GM23248 (cell line): ENCODE results near the gene CRY2.

Experiments used
- EZH2 ChIP-seq: fragments of 200-600 bp; sonication (generic); IDR thresholded peaks from 2 replicates; pipeline ENCODE4 v1.6.1; 2018; ENCODE audit warnings: antibody characterized with exemption, mild to moderate bottlenecking; ENCODE audit not compliant: insufficient read depth, poor library complexity, severe bottlenecking
- EZH2phosphoT487 ChIP-seq: fragments of 200-600 bp; sonication (generic); IDR thresholded peaks from 2 replicates; pipeline ENCODE4 v1.6.1; 2018; ENCODE audit warnings: antibody characterized with exemption, moderate library complexity, mild to moderate bottlenecking, low read depth; ENCODE audit not compliant: insufficient read depth

GRCh38 chr11:45848654-45849081 lies 1.4 kb downstream of the CRY2 start:
- no peak for TF ChIP-seq EZH2
- no peak for TF ChIP-seq EZH2phosphoT487
